CD4-positive, alpha-beta T cell (primary cell): Measurements from ENCODE around the gene DMRTC2. TPM values are rescaled to one million over a fixed set of nuclear protein-coding genes. Genes with fewer than 3 reads are reported as not detected.

Experiments
- ATAC-seq: fragments of 200-7000 bp; cut with Tn5 transposase; one replicate; pipeline ENCODE4 v1.10.0; 2022; ENCODE audit warnings: mild to moderate bottlenecking; ENCODE audit not compliant: poor library complexity
- CTCF ChIA-PET: fragments of 350-600 bp; sonication (Branson Sonifier 250); formaldehyde crosslinking; loops from one replicate; lab custom pipeline; 2021; ENCODE audit warnings: antibody characterized with exemption, inconsistent platforms; lab: Charles Lee
- POLR2A ChIA-PET: fragments of 350-600 bp; sonication (Branson Sonifier 250); formaldehyde crosslinking; loops from one replicate; lab custom pipeline; 2021; ENCODE audit warnings: antibody characterized with exemption, inconsistent platforms; lab: Charles Lee
- DNase-seq, 14 experiments: peaks; one replicate each; pipeline ENCODE4 v3.0.0-alpha.2; 2013 to 2020; ENCODE audit warnings: mixed read lengths in 2 of 14
- H3K27ac ChIP-seq, 2 donors: one replicate each; pipeline versions ENCODE4 v1.5.1 to v1.7.0; 2013; ENCODE audit warnings: low read length in 2 of 2, low read depth in 1 of 2, mild to moderate bottlenecking in 1 of 2
- H3K27me3 ChIP-seq, 2 experiments: 1 replicate in 1 of 2; 2 replicates in 1 of 2; pipeline versions ENCODE4 v1.6.1 to v1.7.0; 2013; ENCODE audit warnings: low read length in 2 of 2, control low read depth in 1 of 2, mild to moderate bottlenecking in 1 of 2, moderate library complexity in 1 of 2; ENCODE audit not compliant: insufficient read depth in 2 of 2, control insufficient read depth in 1 of 2
- H3K36me3 ChIP-seq: one replicate; pipeline ENCODE4 v1.6.1; 2013; ENCODE audit warnings: low read length, control low read depth; ENCODE audit not compliant: insufficient read depth
- H3K4me1 ChIP-seq: one replicate; pipeline ENCODE4 v1.6.1; 2013; ENCODE audit warnings: low read length, control low read depth; ENCODE audit not compliant: insufficient read depth
- H3K4me3 ChIP-seq: one replicate; pipeline ENCODE4 v1.5.1; 2013; ENCODE audit warnings: mild to moderate bottlenecking, low read length, moderate library complexity
- H3K9me3 ChIP-seq, 2 experiments: 1 replicate in 1 of 2; 2 replicates in 1 of 2; pipeline versions ENCODE4 v1.6.1 to v1.7.0; 2013; ENCODE audit warnings: low read length in 2 of 2, mild to moderate bottlenecking in 2 of 2, control low read depth in 1 of 2, moderate library complexity in 1 of 2; ENCODE audit not compliant: control insufficient read depth in 1 of 2, insufficient read depth in 1 of 2
- H3K27ac Mint-ChIP-seq: one replicate; pipeline ENCODE4 v1.8.0; 2020; ENCODE audit warnings: mixed read lengths
- H3K27me3 Mint-ChIP-seq: one replicate; pipeline ENCODE4 v1.8.0; 2021; ENCODE audit warnings: mixed read lengths
- H3K36me3 Mint-ChIP-seq: one replicate; pipeline ENCODE4 v1.8.0; 2021; ENCODE audit warnings: low read depth, mixed read lengths
- H3K4me1 Mint-ChIP-seq: one replicate; pipeline ENCODE4 v1.8.0; 2021; ENCODE audit warnings: low read depth, mixed read lengths
- H3K4me3 Mint-ChIP-seq: one replicate; pipeline ENCODE4 v1.8.0; 2020; ENCODE audit warnings: mild to moderate bottlenecking, mixed read lengths
- H3K9me3 Mint-ChIP-seq: one replicate; pipeline ENCODE4 v1.8.0; 2020; ENCODE audit warnings: mixed read lengths
- CTCF ChIP-seq: fragments of 200-600 bp; IDR thresholded peaks from one replicate; pipeline ENCODE4 v1.8.0; 2022; ENCODE audit warnings: antibody characterized with exemption, mild to moderate bottlenecking
- intact Hi-C, 2 experiments: fragments of 100-400 bp; cut with DNase I in 1 of 2; cut with micrococcal nuclease in 1 of 2; formaldehyde crosslinking; loops; one replicate each; pipeline versions ENCODE4 v1.15.1 to v1.9.0; 2023 to 2025; cut with DNase I, micrococcal nuclease
- total RNA-seq, 174 experiments: library from RNA in 2 of 174; stranded (reverse) in 2 of 174; gene quantifications; one replicate each; pipeline ENCODE4 v1.2.3 and lab custom pipeline; 2021 to 2026

Gene DMRTC2
- total RNA-seq, 2 experiments from 2014 or later, result not detected

- H3K27ac ChIP-seq, result no peak overlapping the region
- ChIA-PET POLR2A (no interaction called here), CTCF (no interaction called here)
- peaks cover 4% of the 10 kb centered on the region for H3K4me1 ChIP-seq
- H3K27me3 ChIP-seq, result no peaks in the 10 kb centered on the region
- no peak for TF ChIP-seq CTCF
- Mint-ChIP-seq H3K4me1 (peaks cover 12% of the 10 kb centered on the region), H3K9me3 (no peaks in the 10 kb centered on the region), H3K27me3 (peaks cover 15% of the 10 kb centered on the region), H3K4me3 (no peak overlapping the region), H3K27ac (no peak overlapping the region), H3K36me3 (no peaks in the 10 kb centered on the region)
- intact Hi-C loops, result no loop called here
- H3K4me3 ChIP-seq, result no peak overlapping the region
- ATAC-seq (no peak), DNase-seq (no peak)
- H3K36me3 ChIP-seq, result no peaks in the 10 kb centered on the region
- H3K9me3 ChIP-seq, result no peaks in the 10 kb centered on the region
Measured at GRCh38 chr19:41816761-41817160, 28.1 kb upstream of the DMRTC2 start.

DNA sequence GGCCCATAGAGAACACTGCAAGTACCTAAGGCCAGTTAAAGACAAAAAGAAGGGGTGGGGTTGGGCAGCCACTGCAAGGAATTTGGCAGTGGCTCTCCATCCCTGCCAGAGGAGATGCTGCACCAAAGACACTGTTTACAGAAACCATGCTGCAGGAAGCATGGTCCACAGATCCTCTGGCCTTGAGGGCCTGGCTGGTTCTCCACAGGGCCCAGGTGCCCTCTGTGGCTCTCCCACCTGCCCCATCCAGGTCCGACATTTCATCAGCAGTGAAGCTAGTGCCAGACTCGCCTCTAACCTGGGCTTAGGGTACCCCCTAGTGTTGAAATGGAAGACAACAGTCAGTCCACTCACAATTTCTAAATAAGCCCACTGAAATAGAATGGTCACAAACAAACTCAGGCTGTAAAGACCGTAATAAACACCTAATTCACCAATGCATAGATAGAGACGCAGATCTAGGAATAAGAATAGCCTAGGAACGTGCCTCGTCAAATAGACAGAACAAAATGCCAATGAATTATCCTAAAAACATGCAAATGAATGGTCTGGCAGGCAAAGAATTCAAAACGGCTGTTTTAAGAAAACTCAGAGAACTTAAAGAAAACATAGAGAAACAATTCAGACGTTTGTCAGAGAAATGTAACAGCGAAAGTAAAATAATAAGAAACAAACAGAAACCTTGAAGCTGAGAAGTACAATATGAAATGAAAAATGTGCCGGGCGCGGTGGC lies 23.7 kb upstream of the DMRTC2 start:
- no peaks in the 10 kb centered on the region for H3K4me1 Mint-ChIP-seq
- peak; percentile 81 for ATAC-seq
- H3K36me3 Mint-ChIP-seq, result no peaks in the 10 kb centered on the region
- Histone ChIP-seq H3K27ac (no peak overlapping the region), H3K4me3 (no peak overlapping the region), H3K9me3 (no peaks in the 10 kb centered on the region), H3K36me3 (no peaks in the 10 kb centered on the region), H3K4me1 (peaks cover 2% of the 10 kb centered on the region), H3K27me3 (peaks cover 0 to 2% of the 10 kb centered on the region in 2 experiments)
- TF ChIP-seq CTCF, result peak; percentile 66
- POLR2A ChIA-PET, result interaction anchor here (1.0 kb wide), 2 partner anchors 26 to 28 kb away, joined by 3 to 6 read pairs; no protein-coding TSS in a partner anchor
- peak in 13 of 14 experiments; percentile 7 to 76 (median 21) for DNase-seq
- no peak overlapping the region for H3K27ac Mint-ChIP-seq
- peaks cover 25% of the 10 kb centered on the region for H3K27me3 Mint-ChIP-seq
- no peak overlapping the region for H3K4me3 Mint-ChIP-seq
- no peaks in the 10 kb centered on the region for H3K9me3 Mint-ChIP-seq
- intact Hi-C loops, result loop anchor here (1.0 to 2.0 kb wide), 3 partner anchors 24 to 68 kb away; partner anchors contain the start of gene CEACAM3 (in 1 of the 2)
- CTCF ChIA-PET, result interaction anchor here (0.9 to 2.0 kb wide), 6 partner anchors 22 to 179 kb away, joined by 3 to 22 read pairs (median 4); no protein-coding TSS in a partner anchor

- Histone ChIP-seq H3K4me1 (no peaks in the 10 kb centered on the region), H3K4me3 (no peak overlapping the region), H3K36me3 (no peaks in the 10 kb centered on the region), H3K27me3 (peaks cover 13 to 18% of the 10 kb centered on the region in 2 experiments), H3K9me3 (no peaks in the 10 kb centered on the region), H3K27ac (no peak overlapping the region)
- intact Hi-C loops, result no loop called here
- Mint-ChIP-seq H3K4me1 (no peaks in the 10 kb centered on the region), H3K36me3 (no peaks in the 10 kb centered on the region), H3K27me3 (peaks cover 41% of the 10 kb centered on the region), H3K4me3 (no peak overlapping the region), H3K27ac (no peak overlapping the region), H3K9me3 (no peaks in the 10 kb centered on the region)
- no peak for TF ChIP-seq CTCF
- DNase-seq (no peak), ATAC-seq (no peak)
- POLR2A ChIA-PET, result no interaction called here
- CTCF ChIA-PET, result no interaction called here
Measured at GRCh38 chr19:41837981-41838708, 6.7 kb upstream of the DMRTC2 start.
